SIG-M5 (cell line): ENCODE data around the gene FASTKD2.

ENCODE experiments used
- DNase-seq: peaks from one replicate; lab custom pipeline; 2025; lab: John Stamatoyannopoulos, UW

The FASTKD2 gene

DNA sequence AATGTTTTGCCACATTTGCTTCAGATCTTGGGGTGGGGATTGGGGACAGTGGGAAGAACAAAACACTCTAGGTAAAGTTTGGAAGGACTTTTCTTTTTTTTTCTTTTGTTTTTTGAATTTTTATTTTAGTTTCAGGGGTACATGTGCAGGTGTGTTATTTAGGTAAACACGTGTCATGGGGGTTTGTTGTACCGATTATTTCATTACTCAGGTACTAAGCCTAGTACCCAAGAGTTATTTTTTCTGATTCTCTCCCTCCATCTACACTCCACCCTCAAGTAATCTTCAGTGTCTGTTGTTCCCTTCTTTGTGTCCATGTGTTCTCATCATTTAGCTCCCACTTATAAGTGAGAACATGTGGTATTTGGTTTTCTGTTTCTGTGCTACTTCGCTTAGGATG is 73.3 kb downstream of the FASTKD2 start:
- no peak for DNase-seq

DNA sequence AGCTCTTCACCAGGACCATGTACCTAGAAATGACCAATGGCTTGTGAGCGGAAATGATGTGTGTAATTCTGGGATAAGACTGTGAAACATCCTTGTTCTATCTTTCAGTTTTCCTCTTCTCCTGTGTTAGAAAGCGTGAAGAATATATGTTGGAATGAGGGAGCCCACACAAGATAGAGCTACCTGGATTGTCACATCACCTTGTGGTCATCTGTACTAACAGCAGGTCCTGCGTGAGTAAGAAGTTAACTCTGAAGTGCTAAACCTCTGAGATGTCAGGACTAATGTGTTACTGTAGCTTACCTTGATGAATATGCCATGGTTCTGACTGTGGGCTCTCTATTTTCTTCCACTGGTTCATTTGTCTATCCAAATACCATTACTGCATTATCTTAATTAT is 75.6 kb downstream of the FASTKD2 start:
- no peak for DNase-seq
